Right ventricle myocardium inferior (tissue), 1 donor: ENCODE data around the gene MCM6. TPM values are rescaled to one million over a fixed set of nuclear protein-coding genes. Genes with fewer than 3 reads are reported as not detected.
"Not testable (repeated sequence)": the region's sequence is repeated elsewhere in the genome, so short reads cannot be mapped to it uniquely, and the experiment has no call there.

Experiments used
- ATAC-seq: fragments of 200-7000 bp; cut with Tn5 transposase; one replicate; pipeline ENCODE4 v1.9.1; 2020; ENCODE audit warnings: mild to moderate bottlenecking, moderate library complexity
- DNase-seq: peaks from one replicate; pipeline ENCODE4 v3.0.0; 2021; ENCODE audit errors: missing footprints
- intact Hi-C: fragments of 100-400 bp; cut with DNase I; formaldehyde crosslinking; loops from one replicate; pipeline ENCODE4 v1.11.0; 2022
- total RNA-seq: library from RNA; stranded (reverse); fragmentation: NEBNext Ultra II Directional; extraction: Animal tissue kit (Norgen Biotek cat#: 25700); gene quantifications from one replicate; pipeline ENCODE4 v1.2.1, GENCODE V29; 2021
- donor health status: DM: no; HTN: yes; CAD: no; lungs with severe emphysema.

Gene MCM6
- total RNA-seq, 1 donor from 2014 or later: 5.8 TPM

- DNase-seq (no peak), ATAC-seq (peak; percentile 23)
- intact Hi-C loops: no loop called here
Observed at GRCh38 chr2:135798275-135798705, 78.0 kb downstream of the MCM6 start.

GRCh38 chr2:135797497-135798274 is 78.6 kb downstream of the MCM6 start:
- peak; percentile 72 for ATAC-seq
- DNase-seq: peak; percentile 87
- intact Hi-C loops: no loop called here

GRCh38 chr2:135796606-135797005 is 79.6 kb downstream of the MCM6 start:
- ATAC-seq: no peak
- DNase-seq: no peak
- intact Hi-C loops: no loop called here

GRCh38 chr2:135795641-135796040 is 80.6 kb downstream of the MCM6 start:
- DNase-seq, ATAC-seq, intact Hi-C loops: not testable (repeated sequence)

GRCh38 chr2:135792401-135793150 is 83.7 kb downstream of the MCM6 start:
- DNase-seq (no peak), ATAC-seq (no peak)
- intact Hi-C loops: no loop called here

GRCh38 chr2:135791418-135792190 is 84.6 kb downstream of the MCM6 start:
- intact Hi-C loops: no loop called here
- no peak for DNase-seq
- ATAC-seq: no peak

- intact Hi-C loops: no loop called here
- DNase-seq (no peak), ATAC-seq (no peak)
Observed at GRCh38 chr2:135790423-135790822, 85.8 kb downstream of the MCM6 start.

Other genes with a start within 250 kb of the MCM6 start
- 54.9 TPM for gene UBXN4, start 134.6 kb downstream of the MCM6 start, total RNA-seq
- not detected for gene LCT, start 39.3 kb downstream of the MCM6 start, total RNA-seq
- gene DARS1, start 109.2 kb upstream of the MCM6 start, total RNA-seq: 67.3 TPM
- gene CXCR4, start 241.7 kb upstream of the MCM6 start, total RNA-seq: 3.1 TPM